ENCODE data around the gene CALR.

Gene CALR

GRCh38 chr19:12982648-12983047, 44.2 kb downstream of the CALR start:
- POLR2A ChIA-PET = interaction anchor here (0.7 kb wide), 1 partner anchor 181 kb away, joined by 3 read pairs; no protein-coding TSS in a partner anchor
- Histone ChIP-seq H3K36me3 (ENCODE audit: control insufficient read depth in 2 of 2, insufficient read depth in 1 of 2, low read length in 2 of 2) (no peaks in the 10 kb centered on the region), H3K4me3 (ENCODE audit: low read depth, low read length) (no peak overlapping the region), H3K4me1 (ENCODE audit: control insufficient read depth, insufficient read depth, low read length) (no peaks in the 10 kb centered on the region), H3K9me3 (ENCODE audit: control insufficient read depth, insufficient read depth, low read depth, low read length) (no peaks in the 10 kb centered on the region), H3K27ac (ENCODE audit: extremely low read depth, low read depth, low read length) (no peak overlapping the region)
- TF ChIP-seq ZNF596 (tag by site-specific recombination; IDR thresholded peaks at IDR 0.05) (peak; percentile 99), ZNF202 (tag by site-specific recombination; IDR thresholded peaks at IDR 0.05; ENCODE audit: borderline replicate concordance) (0 out of 2 replicates have a peak, but pooled peaks have one; percentile 7), ZNF366 (tag by site-specific recombination; conservative IDR thresholded peaks at IDR 0.05) (peak; percentile 83), ZNF707 (tag by site-specific recombination; IDR thresholded peaks at IDR 0.05) (0 out of 2 replicates have a peak, but pooled peaks have one; percentile 12), ZFHX2 (tag by site-specific recombination; conservative IDR thresholded peaks at IDR 0.05) (no peak), PRDM1 (tag by site-specific recombination; IDR thresholded peaks at IDR 0.05) (peak; percentile 81), ZNF10 (tag by site-specific recombination; IDR thresholded peaks at IDR 0.05) (no peak)
- CTCF ChIA-PET = interaction anchor here (0.6 to 13.3 kb wide), 7 partner anchors 17 to 110 kb away, joined by 3 to 274 read pairs (median 6); no protein-coding TSS in a partner anchor

- ChIA-PET POLR2A (interaction anchor here (0.7 kb wide), 1 partner anchor 180 kb away, joined by 3 read pairs; no protein-coding TSS in a partner anchor), CTCF (interaction anchor here (0.6 to 13.3 kb wide), 11 partner anchors 18 to 633 kb away, joined by 3 to 274 read pairs (median 4); no protein-coding TSS in a partner anchor)
- H3K9me3 ChIP-seq (ENCODE audit: control insufficient read depth, insufficient read depth, low read depth, low read length) = no peaks in the 10 kb centered on the region
- no peaks in the 10 kb centered on the region for H3K4me1 ChIP-seq (ENCODE audit: control insufficient read depth, insufficient read depth, low read length)
- H3K36me3 ChIP-seq (ENCODE audit: control insufficient read depth in 2 of 2, insufficient read depth in 1 of 2, low read length in 2 of 2) = no peaks in the 10 kb centered on the region
- TF ChIP-seq ZNF202 (tag by site-specific recombination; IDR thresholded peaks at IDR 0.05; ENCODE audit: borderline replicate concordance) (0 out of 2 replicates have a peak, but pooled peaks have one; percentile 17), ZBTB6 (tag by site-specific recombination; IDR thresholded peaks at IDR 0.05) (no peak), ZNF335 (tag by site-specific recombination; conservative IDR thresholded peaks at IDR 0.05) (peak; percentile 47; the same call in 1 of the 2 replicates), ZFP69B (tag by site-specific recombination; IDR thresholded peaks at IDR 0.05) (peak; percentile 13; the same call in 1 of the 2 replicates), ZNF140 (tag by site-specific recombination; IDR thresholded peaks at IDR 0.05) (no peak), ZNF16 (tag by site-specific recombination; IDR thresholded peaks at IDR 0.05; ENCODE audit: low read depth) (no peak), ZBTB11 (tag by site-specific recombination; conservative IDR thresholded peaks at IDR 0.05; ENCODE audit: low read depth) (0 out of 2 replicates have a peak, but pooled peaks have one; percentile 21), ZNF791 (tag by site-specific recombination; IDR thresholded peaks at IDR 0.05) (0 out of 2 replicates have a peak, but pooled peaks have one; percentile 51), ZNF830 (tag by site-specific recombination; IDR thresholded peaks at IDR 0.05; ENCODE audit: low read depth) (no peak)
- H3K4me3 ChIP-seq (ENCODE audit: low read depth, low read length) = peak overlapping the region; percentile 16
- H3K27ac ChIP-seq (ENCODE audit: extremely low read depth, low read depth, low read length) = no peak overlapping the region
Observed at GRCh38 chr19:12983091-12983490, 44.7 kb downstream of the CALR start.

GRCh38 chr19:12983542-12984142, 45.2 kb downstream of the CALR start:
- POLR2A ChIA-PET = no interaction called here
- Histone ChIP-seq H3K9me3 (ENCODE audit: control insufficient read depth, insufficient read depth, low read depth, low read length) (no peaks in the 10 kb centered on the region), H3K4me3 (ENCODE audit: low read depth, low read length) (peak overlapping the region; percentile 16), H3K27ac (ENCODE audit: extremely low read depth, low read depth, low read length) (no peak overlapping the region), H3K36me3 (ENCODE audit: control insufficient read depth in 2 of 2, insufficient read depth in 1 of 2, low read length in 2 of 2) (no peaks in the 10 kb centered on the region), H3K4me1 (ENCODE audit: control insufficient read depth, insufficient read depth, low read length) (no peaks in the 10 kb centered on the region)
- CTCF ChIA-PET = interaction anchor here (0.5 to 13.3 kb wide), 14 partner anchors 15 to 632 kb away, joined by 3 to 274 read pairs (median 3); no protein-coding TSS in a partner anchor
- TF ChIP-seq ZNF610 (tag by site-specific recombination; IDR thresholded peaks at IDR 0.05; ENCODE audit: borderline replicate concordance) (peak; percentile 25; the same call in 1 of the 2 replicates), ZNF580 (tag by site-specific recombination; IDR thresholded peaks at IDR 0.05) (peak; percentile 71), BCL6B (tag by site-specific recombination; IDR thresholded peaks at IDR 0.05) (no peak), ZNF791 (tag by site-specific recombination; IDR thresholded peaks at IDR 0.05) (0 out of 2 replicates have a peak, but pooled peaks have one; percentile 24), ZNF341 (tag by site-specific recombination; IDR thresholded peaks at IDR 0.05; ENCODE audit: low read depth) (0 out of 2 replicates have a peak, but pooled peaks have one; percentile 7), PATZ1 (tag by site-specific recombination; IDR thresholded peaks at IDR 0.05) (peak; percentile 31; the same call in 1 of the 2 replicates), ZNF785 (tag by site-specific recombination; IDR thresholded peaks at IDR 0.05) (0 out of 2 replicates have a peak, but pooled peaks have one; percentile 28)
